Head of caudate nucleus (tissue), 42 donors: ENCODE results near the gene GRIP1.
"Not testable (repeated sequence)": the region's sequence is repeated elsewhere in the genome, so short reads cannot be mapped to it uniquely, and the experiment has no call there.

Experiments
- DNase-seq, 42 donors: peaks; one replicate each; pipeline versions ENCODE4 v3.0.0 to v3.0.0-alpha.2; 2020 to 2021; ENCODE audit warnings: mixed read lengths in 7 of 42
- intact Hi-C: fragments of 100-400 bp; cut with DNase I; formaldehyde crosslinking; loops from one replicate; pipeline ENCODE4 v1.15.0; 2022

Gene GRIP1

DNA sequence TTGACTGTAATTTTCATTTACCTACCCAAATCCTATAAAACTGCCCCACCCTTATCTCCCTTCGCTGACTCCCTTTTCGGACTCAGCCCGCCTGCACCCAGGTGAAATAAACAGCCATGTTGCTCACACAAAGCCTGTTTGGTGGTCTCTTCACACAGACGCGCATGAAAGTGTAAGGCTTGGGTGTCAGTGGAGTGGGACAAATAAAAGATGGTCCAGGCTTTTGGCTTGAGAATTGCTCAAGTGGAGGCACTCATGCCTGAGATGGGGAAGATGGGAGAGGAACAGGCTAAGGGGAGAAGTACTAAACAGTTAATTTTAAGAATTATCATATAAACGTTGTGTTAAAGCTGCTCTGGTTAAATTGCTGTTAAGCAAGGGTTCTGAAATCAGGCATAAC lies 180.8 kb downstream of the GRIP1 start:
- DNase-seq, intact Hi-C loops: not testable (repeated sequence)

DNA sequence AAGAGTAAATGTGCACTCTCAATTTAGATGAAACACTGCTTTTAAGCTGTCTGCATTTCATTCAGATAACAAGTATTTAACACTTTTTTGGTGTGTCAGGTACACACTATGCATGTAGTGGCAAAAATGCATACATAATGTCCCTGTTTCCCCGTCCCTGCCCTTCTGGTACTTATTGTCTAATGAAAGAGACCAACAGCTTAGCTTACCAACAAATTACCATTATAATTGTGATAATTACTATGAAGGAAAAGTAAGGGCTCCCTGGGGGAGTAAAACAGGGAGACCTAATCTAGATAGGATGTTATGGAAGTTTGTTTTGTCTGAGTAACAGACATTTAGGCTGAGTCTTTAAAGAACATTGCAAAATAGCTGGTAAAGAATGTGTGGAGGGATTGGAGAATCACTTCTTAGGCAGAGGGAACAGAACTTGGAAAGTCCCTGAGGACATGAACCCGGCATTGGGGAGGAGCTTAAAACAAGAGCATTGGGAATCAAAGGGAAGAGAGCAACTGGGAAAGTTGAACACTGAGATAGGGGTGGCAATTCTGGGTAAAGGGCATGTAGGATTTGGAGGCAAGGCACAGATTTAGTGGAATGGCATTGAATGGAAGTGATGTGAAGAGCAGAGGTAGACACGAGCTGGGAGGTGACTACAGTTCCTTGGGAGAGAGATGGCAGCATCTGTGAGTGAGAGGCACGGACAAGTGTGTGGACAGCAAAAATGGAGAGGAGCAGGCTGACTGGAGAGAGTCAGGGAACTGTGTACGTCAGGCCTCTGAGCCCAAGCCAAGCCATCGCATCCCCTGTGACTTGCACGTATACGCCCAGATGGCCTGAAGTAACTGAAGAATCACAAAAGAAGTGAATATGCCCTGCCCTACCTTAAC lies 181.6 kb downstream of the GRIP1 start:
- DNase-seq = no peak
- intact Hi-C loops = no loop called here

DNA sequence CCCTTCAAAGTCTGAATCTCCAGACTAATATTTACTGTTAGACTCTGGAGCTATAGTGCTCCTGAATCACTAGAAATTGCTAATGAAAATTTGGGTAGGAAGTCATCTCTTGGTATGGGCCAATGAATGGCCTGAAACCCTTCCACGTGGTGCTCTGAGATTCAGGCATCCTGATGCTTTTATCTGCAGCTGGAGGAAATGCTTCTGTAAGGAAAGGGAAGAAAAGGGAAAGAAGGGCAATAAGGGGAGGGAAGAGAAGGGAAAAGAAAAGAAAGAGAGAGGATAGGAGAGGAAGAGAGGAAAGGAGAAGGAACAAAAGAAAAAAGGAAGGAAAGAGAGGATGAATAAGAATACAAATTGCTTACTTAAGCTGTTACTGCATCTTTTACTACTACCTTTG lies 182.3 kb downstream of the GRIP1 start:
- DNase-seq = no peak
- intact Hi-C loops = no loop called here

DNA sequence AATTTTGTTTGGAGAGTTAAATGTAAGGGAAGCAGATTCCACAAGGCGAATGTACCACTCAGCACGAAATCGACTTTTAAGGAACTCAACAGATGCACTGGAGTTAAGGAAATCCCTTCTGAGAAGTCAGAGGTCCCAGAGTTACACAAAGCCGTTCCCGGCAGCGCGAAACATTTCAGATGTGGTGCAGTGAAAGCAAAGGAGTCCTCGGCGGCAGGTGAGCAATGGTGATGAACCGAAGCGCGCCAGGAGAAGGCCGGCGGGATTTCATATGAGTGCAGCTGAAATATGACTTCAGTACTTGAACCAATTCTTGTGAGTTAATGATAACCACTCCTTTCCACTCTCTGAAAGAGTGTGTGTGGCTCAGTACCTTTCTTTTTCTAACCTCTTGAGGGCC lies 183.2 kb downstream of the GRIP1 start:
- intact Hi-C loops = no loop called here
- no peak for DNase-seq

DNA sequence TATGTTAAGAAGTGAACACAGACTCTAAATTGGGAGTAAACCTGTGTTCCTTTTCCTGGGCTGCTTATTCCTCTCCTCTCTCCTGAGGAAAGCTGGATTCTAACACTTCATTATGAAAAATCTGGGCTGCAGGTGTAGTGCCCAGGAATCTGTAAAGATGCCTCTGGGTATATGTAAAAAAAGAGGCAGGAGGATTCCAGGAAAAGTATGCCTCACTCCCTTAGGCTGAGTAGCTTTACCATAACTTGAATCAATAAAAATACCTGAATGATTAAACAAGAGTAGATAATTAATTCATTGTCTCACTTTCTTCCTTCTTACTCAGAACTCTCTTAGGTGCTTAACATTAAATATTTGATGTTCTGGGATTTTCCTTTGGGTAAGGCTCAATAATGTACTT lies 185.1 kb downstream of the GRIP1 start:
- DNase-seq = no peak
- intact Hi-C loops = no loop called here

DNA sequence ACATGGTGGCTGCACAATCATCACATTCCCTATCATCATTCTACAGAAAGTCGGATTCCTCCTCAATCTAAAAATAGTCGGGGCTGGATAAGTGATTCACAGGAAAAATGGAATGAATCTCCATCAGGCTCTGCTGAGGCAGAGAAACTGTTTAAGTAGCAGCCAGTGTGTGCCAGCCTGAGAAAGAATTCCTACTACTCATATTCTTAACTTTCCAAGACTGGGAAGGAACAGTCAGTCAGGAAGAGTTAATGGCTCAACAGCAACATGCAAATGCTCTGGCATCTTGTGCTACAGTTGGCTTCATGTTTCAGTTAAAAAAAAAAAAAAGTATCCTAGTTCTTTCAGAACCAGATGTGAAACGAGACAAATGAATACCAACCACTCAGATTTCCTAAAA lies 187.0 kb downstream of the GRIP1 start:
- intact Hi-C loops = no loop called here
- peak in 2 of 42 donors; percentile 6 to 37 for DNase-seq

DNA sequence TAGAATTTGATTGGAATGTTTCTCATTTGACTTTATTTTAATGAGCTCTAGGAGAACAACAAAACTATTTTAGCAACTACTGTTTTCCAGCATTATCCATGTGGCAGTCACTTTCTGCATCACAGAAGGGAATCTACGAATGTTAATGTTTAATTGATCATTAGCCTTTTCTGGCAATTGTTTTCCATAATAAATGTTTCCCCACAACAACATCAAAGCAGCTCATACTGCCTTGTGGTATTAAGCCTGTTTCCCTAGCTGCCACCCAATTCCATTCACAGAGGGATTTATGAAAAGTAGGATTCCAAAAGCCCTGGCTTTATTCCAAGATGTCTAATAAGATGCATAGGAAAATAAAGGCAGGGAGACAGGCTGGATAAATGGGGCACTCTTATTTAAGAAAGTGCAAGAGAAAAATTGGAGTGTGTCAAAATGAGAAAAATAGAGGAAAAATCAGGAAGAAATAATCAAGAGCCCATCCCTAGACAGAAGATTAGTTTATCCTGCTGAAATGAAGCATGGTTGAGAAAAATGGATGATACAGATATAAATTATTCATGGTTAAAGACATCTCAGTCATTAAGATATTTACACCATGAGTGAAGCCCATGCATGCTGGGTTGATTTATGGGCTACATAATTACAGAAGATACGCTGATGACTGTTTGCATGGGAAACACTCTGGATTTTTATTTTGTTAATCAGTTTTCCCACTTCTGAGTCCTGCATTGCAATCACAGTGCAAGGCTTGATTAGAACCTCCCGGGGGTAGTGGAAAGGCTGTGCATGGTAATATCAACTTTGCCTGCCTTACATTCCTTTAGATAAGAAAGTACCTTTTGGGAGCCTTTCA lies 196.3 kb downstream of the GRIP1 start:
- intact Hi-C loops = no loop called here
- no peak for DNase-seq

DNA sequence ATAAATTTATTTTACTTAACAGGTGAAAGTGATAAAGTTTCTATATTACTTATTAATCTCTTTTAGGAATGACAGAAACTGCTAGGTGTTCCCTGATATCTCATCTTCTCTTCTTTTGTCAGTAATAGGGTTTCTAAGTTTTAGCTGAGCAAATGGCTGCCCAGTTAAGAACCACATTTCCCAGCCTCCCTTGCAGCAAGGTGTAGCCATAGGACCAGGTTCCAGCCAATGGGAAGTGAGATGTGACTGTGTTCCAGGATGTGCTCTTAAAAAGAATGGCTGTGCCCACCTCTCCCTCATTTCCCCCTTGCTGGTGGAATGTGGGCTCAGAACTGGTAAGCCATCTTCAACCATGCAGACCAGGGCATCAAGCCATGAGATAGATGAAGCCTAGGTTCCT lies 210.9 kb downstream of the GRIP1 start:
- intact Hi-C loops = no loop called here
- DNase-seq = no peak

DNA sequence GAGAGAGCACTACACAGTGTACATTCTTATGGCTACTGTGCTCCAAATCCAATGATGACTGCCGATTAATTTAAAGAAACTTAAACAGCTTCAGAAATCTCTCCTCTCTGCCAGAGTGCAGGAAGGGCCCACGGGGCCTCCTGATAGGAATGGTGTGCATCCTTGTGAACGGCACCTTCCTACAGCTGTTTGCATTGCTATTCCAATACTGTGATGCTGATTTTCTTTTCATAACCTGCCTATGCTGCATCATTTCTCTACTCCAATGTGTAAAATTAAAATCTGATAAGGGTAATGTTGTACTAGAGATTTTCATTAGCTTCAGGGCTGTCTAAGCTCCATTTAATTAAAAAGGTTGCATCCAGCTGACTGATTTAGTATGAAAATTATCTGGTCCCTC lies 217.5 kb downstream of the GRIP1 start:
- intact Hi-C loops = no loop called here
- DNase-seq = no peak

DNA sequence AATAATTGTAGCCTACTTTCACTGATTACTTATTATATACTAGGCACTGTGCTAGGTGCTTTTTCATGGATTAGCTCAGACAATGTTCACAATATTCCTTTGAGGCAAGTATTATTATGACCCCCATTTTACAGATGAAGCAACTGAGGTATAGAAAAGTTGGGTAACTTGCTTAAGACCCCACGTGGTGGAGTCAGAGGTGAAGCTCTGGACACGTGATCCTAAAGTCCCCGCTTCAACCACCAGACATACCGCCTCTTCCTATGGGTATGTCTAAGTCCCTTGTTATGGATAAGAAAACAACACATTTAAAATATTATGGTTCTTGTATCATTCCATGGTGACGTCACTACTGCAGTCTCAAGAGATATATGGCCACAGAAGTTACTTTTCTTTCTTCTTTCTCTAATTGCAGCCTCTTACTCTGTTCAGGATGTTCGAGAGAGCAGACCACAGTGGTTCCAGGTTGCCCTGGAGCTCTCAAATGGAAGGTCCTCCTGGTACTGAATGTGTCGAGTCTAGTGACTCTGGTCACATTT lies 218.9 kb downstream of the GRIP1 start:
- DNase-seq = no peak
- intact Hi-C loops = no loop called here

DNA sequence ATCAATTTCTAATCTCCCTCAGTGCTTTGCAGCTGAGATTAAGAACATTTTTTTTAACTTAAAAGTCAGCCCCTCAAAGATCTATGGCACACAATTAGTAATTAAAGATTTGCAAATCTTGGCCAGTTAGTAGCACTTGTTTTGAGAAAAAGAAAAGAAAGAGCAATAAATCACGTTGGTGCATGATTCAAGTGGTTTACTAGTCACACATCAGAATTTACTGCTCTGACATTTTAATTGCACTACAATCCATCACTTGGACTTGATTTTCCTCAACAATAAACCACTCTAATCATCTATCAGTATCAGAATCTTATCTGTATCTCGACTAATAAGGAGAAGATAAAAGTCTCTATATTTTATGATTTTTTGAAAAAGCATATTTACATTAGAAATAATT lies 222.3 kb downstream of the GRIP1 start:
- intact Hi-C loops = no loop called here
- DNase-seq = no peak

DNA sequence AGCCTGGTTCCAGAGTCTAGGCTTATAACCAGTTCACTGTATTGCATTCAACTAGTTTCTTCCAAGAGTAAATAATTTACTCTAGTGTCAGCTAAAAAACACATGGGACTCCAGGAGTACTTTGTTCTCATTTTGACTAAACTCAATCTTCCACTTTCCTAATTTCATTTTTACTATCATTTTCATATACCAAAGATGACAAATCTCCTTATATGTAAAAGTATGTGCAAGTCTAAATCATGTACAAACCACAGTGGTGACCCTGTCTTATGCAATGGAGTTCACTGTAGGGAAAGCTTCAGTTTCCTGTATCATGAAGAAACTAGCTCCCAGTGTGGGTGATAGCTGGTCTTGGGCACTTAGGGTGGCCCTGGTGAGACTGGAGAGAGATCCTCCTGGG lies 225.0 kb downstream of the GRIP1 start:
- intact Hi-C loops = no loop called here
- no peak for DNase-seq

DNA sequence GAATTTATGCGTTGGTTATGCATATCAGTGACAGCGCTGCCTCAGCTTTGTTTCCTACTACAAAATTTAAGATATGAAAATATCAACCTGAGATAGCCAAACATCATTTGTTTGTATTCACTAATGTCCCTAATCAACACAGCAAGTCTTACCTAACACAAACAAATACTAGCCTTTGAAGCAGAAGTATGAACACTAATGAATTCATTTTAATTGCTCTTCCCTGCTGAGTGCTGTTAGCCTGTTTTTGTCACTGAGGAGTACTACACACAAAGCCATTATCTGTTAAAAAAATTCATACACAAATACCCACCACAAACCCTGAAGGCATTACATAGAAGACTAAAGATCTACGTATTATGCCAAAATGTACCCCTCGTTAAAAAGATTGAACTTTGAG lies 225.8 kb downstream of the GRIP1 start:
- DNase-seq = no peak
- intact Hi-C loops = no loop called here

DNA sequence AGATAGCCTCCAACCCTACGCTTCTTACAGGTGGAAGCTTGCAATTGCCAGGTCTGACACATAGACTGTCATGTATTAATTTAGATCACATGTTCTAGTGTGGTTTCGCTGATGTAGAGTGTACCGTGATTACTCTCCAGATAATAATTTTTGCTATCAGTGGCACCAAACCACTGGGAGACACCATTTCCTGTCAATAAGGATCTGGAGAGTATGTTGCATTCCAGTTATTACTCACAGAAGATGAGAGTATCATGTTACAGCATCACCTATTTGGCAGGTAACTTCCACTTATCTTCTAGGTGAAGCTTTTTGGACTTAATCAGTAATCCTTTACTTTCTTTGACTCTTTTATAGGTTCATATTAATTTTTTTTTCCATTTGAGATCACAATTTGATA lies 229.3 kb downstream of the GRIP1 start:
- intact Hi-C loops = no loop called here
- no peak for DNase-seq

DNA sequence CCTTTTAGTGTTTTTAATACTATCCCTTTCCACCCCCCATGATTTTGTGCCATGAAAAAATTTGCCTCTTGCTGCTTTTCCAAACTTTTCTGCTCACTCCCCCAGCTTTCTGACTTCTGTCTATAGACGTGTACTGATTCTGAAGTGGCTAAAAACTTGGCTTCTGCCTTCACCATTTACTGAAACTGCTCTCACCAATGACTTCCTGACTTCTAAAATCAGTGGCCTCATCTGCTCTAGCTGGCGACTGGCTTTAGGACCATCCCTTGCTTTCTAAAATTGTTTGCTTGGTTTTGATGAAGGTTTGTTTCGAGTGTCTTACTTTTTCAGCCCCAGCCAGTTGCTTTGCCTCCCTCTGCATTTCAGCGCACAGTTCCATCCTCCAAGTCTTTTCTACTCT lies 231.2 kb downstream of the GRIP1 start:
- intact Hi-C loops = no loop called here
- DNase-seq = no peak

DNA sequence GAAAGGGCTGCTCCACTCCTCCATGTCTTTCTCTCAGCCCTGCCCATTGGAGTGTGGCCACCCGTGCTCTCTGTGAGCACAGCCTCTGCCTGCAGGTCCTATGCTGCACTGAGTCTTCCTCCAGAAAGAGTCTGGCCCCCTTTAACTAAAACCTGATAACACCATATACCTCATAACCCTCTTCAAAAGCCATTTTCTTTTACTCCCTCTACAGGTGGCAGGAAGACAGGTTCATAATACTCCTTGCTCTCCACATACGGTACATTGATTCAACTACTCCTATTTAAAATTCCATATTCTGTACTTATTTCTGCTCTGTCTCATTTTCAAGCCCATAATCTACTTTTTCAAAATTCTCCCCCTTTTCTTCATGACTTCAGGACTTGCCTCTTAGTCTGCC lies 232.6 kb downstream of the GRIP1 start:
- intact Hi-C loops = no loop called here
- DNase-seq = no peak

DNA sequence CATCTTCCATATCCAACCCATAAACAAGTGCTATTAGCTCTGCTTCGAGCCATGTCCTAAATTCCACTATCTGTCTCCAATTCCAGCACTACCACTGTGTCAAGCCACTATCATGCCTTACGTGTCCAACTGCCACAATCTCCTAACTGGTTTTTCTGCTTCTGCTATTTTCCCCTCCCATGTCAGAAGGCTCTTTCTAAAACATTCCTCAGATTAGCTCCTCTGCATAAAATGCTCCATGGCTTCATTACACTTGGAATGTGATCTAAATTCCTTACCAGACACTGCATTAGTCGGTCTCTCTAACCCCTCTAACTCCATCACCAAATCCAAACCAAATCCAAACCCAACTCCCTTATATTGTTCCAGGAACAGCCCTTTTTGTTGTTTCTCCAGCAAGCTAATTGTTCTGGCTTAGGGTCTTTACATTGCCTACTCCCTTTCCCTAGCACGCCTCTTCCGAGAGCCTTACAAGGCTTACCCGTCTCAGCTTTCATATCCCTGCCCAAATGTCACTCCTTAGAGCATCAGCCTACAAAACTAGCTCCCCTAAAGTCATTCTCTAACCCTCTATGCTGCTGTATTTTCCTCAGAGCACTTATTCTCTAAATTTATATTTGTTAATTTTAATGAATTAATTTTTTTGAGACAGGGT lies 236.8 kb downstream of the GRIP1 start:
- DNase-seq = no peak
- intact Hi-C loops = no loop called here

DNA sequence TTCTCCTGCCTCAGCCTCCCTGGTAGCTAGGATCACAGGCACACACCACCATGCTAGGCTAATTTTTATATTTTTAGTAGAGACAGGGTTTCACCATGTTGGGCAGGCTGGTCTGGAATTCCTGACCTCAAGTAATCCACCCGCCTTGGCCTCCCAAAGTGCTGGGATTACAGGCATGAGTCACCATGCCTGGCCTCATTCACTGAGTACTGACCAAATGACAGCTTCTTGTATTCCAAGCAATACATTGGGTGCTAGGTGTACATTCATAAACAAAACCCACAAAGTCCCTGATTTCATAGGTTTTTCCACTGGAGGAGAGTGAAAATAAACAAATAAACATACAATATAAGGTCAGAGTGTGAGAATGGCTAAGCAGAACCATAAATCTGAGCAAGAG lies 240.3 kb downstream of the GRIP1 start:
- intact Hi-C loops = no loop called here
- no peak for DNase-seq

DNA sequence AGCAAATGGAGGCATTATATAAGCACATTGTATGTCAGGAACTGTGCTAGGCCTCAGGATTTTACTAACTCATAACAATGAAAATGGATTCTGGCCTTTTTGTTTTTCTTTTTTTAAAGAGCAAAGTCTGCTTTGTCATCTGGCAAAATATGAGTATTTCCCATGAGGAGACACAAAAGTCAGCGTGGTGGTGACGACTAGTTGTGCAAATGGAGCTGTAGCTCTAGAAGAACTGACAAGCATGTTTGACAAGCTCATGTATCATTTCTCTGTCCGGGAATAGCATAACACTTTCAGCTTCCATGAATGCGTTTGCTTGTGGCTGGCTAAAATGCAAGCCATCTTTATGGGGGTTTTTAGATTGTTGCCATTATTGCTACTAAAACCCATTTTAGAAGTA lies 248.8 kb downstream of the GRIP1 start:
- DNase-seq = no peak

DNA sequence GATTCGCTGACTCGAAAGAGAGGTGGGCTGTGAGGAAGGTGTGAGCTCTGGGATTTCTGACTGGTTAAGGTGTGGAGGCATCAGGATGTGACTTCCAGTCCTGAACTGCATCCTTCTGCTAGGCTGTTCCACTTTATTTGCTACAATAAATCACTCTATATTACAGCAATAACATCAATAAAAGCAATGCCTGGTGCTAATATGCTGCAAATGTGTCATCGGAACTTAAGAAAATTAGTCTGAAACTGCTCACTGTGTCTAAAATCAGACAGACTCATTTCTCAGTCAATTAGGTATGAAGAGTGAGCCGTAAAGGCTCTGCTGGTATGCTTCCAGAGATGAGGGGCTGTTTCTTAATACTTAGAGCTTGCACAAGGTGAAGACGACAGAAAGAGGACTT lies 250.0 kb downstream of the GRIP1 start:
- DNase-seq = no peak
- intact Hi-C loops = no loop called here

More for the DNA sequence above, 248.8 kb downstream of the GRIP1 start:
- intact Hi-C loops = no loop called here
